GM23338 (cell line): ENCODE measurements around the gene ORC3. TPM values are rescaled to one million over a fixed set of nuclear protein-coding genes. Genes with fewer than 3 reads are reported as not detected.

Experiments
- ATAC-seq: fragments of 200-7000 bp; cut with Tn5 transposase; 3 replicates; pipeline ENCODE4 v1.9.1; 2020
- DNase-seq: peaks from one replicate; pipeline ENCODE4 v3.0.0-alpha.2; 2015; ENCODE audit warnings: low spot score
- H2AFZ ChIP-seq: fragments of 200-600 bp; sonication (generic); 2 replicates; pipeline ENCODE4 v1.8.0; 2016; ENCODE audit warnings: antibody characterized with exemption, mild to moderate bottlenecking, moderate library complexity
- H3F3A ChIP-seq: fragments of 200-600 bp; sonication (generic); replicated peaks from 2 replicates; pipeline ENCODE4 v1.8.0; 2017; ENCODE audit warnings: antibody characterized with exemption, mixed run types, low read depth
- H3K27ac ChIP-seq: fragments of 200-600 bp; sonication (generic); 2 replicates; pipeline ENCODE4 v1.6.1; 2016; ENCODE audit warnings: low read depth
- H3K27me3 ChIP-seq: fragments of 200-600 bp; sonication (generic); 2 replicates; pipeline ENCODE4 v1.8.0; 2016; ENCODE audit warnings: mild to moderate bottlenecking, mixed run types, moderate library complexity; ENCODE audit not compliant: insufficient read depth
- H3K36me3 ChIP-seq: fragments of 200-600 bp; sonication (generic); 2 replicates; pipeline ENCODE4 v1.8.0; 2016; ENCODE audit warnings: mild to moderate bottlenecking; ENCODE audit not compliant: insufficient read depth
- H3K4me1 ChIP-seq: fragments of 200-600 bp; sonication (generic); 2 replicates; pipeline ENCODE4 v1.8.0; 2016; ENCODE audit warnings: mild to moderate bottlenecking, moderate library complexity; ENCODE audit not compliant: insufficient read depth
- H3K4me2 ChIP-seq: fragments of 200-600 bp; sonication (generic); 2 replicates; pipeline ENCODE4 v1.7.1; 2017; ENCODE audit warnings: mixed run types
- H3K4me3 ChIP-seq: fragments of 200-600 bp; sonication (generic); 2 replicates; pipeline ENCODE4 v1.6.1; 2016; ENCODE audit warnings: mixed run types
- H3K79me2 ChIP-seq: fragments of 200-600 bp; sonication (generic); replicated peaks from 2 replicates; pipeline ENCODE4 v1.8.0; 2017; ENCODE audit warnings: mild to moderate bottlenecking; ENCODE audit not compliant: insufficient read depth
- H3K9me2 ChIP-seq: fragments of 200-600 bp; sonication (generic); 2 replicates; pipeline ENCODE4 v1.8.0; 2017; ENCODE audit not compliant: insufficient read depth
- H4K20me1 ChIP-seq: fragments of 200-600 bp; sonication (generic); replicated peaks from 2 replicates; pipeline ENCODE4 v1.8.0; 2017; ENCODE audit warnings: mild to moderate bottlenecking; ENCODE audit not compliant: insufficient read depth
- H3K27ac Mint-ChIP-seq: 2 replicates; pipeline ENCODE4 v1.8.0; 2020; ENCODE audit warnings: inconsistent platforms, mild to moderate bottlenecking, moderate library complexity, mixed read lengths
- H3K27me3 Mint-ChIP-seq: 3 replicates; pipeline ENCODE4 v1.8.0; 2022; ENCODE audit warnings: low read depth, mild to moderate bottlenecking, moderate library complexity, mixed read lengths, inconsistent platforms; ENCODE audit not compliant: insufficient read depth, poor library complexity
- H3K36me3 Mint-ChIP-seq: 3 replicates; pipeline ENCODE4 v1.8.0; 2021; ENCODE audit warnings: low read depth, mild to moderate bottlenecking, inconsistent platforms, moderate library complexity, mixed read lengths
- H3K4me1 Mint-ChIP-seq: 3 replicates; pipeline ENCODE4 v1.8.0; 2020; ENCODE audit warnings: mild to moderate bottlenecking, inconsistent platforms, mixed read lengths
- H3K4me3 Mint-ChIP-seq: 3 replicates; pipeline ENCODE4 v1.8.0; 2021; ENCODE audit warnings: moderate library complexity, mild to moderate bottlenecking, inconsistent platforms, mixed read lengths
- H3K9me3 Mint-ChIP-seq: 3 replicates; pipeline ENCODE4 v1.8.0; 2020; ENCODE audit warnings: moderate library complexity, mild to moderate bottlenecking, inconsistent platforms, mixed read lengths
- ETS1 ChIP-seq: IDR thresholded peaks from 2 replicates; pipeline ENCODE4 v1.6.1; 2016; ENCODE audit warnings: antibody characterized with exemption
- EZH2 ChIP-seq: fragments of 200-600 bp; sonication (generic); IDR thresholded peaks from one replicate; pipeline ENCODE4 v1.8.0; 2017; ENCODE audit warnings: antibody characterized with exemption, mild to moderate bottlenecking, low read depth; ENCODE audit not compliant: unreplicated experiment
- EZH2phosphoT487 ChIP-seq: fragments of 200-600 bp; sonication (generic); IDR thresholded peaks from one replicate; pipeline ENCODE4 v1.8.1; 2018; ENCODE audit warnings: antibody characterized with exemption; ENCODE audit not compliant: unreplicated experiment
- NANOG ChIP-seq: IDR thresholded peaks from 2 replicates; pipeline ENCODE4 v1.6.1; 2016; ENCODE audit warnings: antibody characterized with exemption, borderline replicate concordance
- POLR2AphosphoS5 ChIP-seq: IDR thresholded peaks from 2 replicates; pipeline ENCODE4 v1.6.1; 2016; ENCODE audit warnings: antibody characterized with exemption, low read depth
- STAT1 ChIP-seq: IDR thresholded peaks from one replicate; pipeline ENCODE4 v1.6.1; 2016; ENCODE audit warnings: antibody characterized with exemption; ENCODE audit not compliant: unreplicated experiment
- polyA plus RNA-seq: library from polyadenylated mRNA; unstranded; fragments of >200 nt; fragmentation: Nextera tagmentation; extraction: Ambion mirVana; gene quantifications from 2 replicates; pipeline ENCODE4 v1.2.1, GENCODE V29; 2016
- total RNA-seq: library from RNA; depleted of rRNA; stranded (reverse); fragments of >200 nt; shearing (Covaris generic); gene quantifications from 2 replicates; pipeline ENCODE4 v1.2.3, GENCODE V29; 2014
- TF ChIP-seq, protein P1 (sequence below), 2 experiments: fragments of 200-600 bp in 1 of 2; sonication (generic) in 1 of 2; conservative IDR thresholded peaks; 2 replicates each; pipeline versions ENCODE4 v1.5.1 to v1.6.1; 2016 to 2017; ENCODE audit warnings: antibody characterized with exemption in 2 of 2, low read depth in 2 of 2, mild to moderate bottlenecking in 2 of 2, moderate library complexity in 1 of 2
- TF ChIP-seq, protein P2 (sequence below): IDR thresholded peaks from one replicate; pipeline ENCODE4 v1.6.1; 2018; ENCODE audit warnings: antibody characterized with exemption; ENCODE audit not compliant: unreplicated experiment
- TF ChIP-seq, protein P3 (sequence below): fragments of 250-450 bp; sonication (Bioruptor Pico); IDR thresholded peaks from 2 replicates; pipeline ENCODE4 v1.5.0; 2020; ENCODE audit warnings: mild to moderate bottlenecking, moderate library complexity

The ORC3 gene
- total and polyA plus RNA-seq, 2 experiments from 2014 or later = 53.1 to 78.4 TPM

GRCh38 chr6:87633851-87634250, 43.9 kb downstream of the ORC3 start (continued):
- TF ChIP-seq ETS1 = no peak
- TF ChIP-seq, protein P1, sequence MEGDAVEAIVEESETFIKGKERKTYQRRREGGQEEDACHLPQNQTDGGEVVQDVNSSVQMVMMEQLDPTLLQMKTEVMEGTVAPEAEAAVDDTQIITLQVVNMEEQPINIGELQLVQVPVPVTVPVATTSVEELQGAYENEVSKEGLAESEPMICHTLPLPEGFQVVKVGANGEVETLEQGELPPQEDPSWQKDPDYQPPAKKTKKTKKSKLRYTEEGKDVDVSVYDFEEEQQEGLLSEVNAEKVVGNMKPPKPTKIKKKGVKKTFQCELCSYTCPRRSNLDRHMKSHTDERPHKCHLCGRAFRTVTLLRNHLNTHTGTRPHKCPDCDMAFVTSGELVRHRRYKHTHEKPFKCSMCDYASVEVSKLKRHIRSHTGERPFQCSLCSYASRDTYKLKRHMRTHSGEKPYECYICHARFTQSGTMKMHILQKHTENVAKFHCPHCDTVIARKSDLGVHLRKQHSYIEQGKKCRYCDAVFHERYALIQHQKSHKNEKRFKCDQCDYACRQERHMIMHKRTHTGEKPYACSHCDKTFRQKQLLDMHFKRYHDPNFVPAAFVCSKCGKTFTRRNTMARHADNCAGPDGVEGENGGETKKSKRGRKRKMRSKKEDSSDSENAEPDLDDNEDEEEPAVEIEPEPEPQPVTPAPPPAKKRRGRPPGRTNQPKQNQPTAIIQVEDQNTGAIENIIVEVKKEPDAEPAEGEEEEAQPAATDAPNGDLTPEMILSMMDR (conservative IDR thresholded peaks at IDR 0.05; ENCODE audit: low read depth in 2 of 2) = no peak
- TF ChIP-seq STAT1 = no peak
- TF ChIP-seq, protein P2, sequence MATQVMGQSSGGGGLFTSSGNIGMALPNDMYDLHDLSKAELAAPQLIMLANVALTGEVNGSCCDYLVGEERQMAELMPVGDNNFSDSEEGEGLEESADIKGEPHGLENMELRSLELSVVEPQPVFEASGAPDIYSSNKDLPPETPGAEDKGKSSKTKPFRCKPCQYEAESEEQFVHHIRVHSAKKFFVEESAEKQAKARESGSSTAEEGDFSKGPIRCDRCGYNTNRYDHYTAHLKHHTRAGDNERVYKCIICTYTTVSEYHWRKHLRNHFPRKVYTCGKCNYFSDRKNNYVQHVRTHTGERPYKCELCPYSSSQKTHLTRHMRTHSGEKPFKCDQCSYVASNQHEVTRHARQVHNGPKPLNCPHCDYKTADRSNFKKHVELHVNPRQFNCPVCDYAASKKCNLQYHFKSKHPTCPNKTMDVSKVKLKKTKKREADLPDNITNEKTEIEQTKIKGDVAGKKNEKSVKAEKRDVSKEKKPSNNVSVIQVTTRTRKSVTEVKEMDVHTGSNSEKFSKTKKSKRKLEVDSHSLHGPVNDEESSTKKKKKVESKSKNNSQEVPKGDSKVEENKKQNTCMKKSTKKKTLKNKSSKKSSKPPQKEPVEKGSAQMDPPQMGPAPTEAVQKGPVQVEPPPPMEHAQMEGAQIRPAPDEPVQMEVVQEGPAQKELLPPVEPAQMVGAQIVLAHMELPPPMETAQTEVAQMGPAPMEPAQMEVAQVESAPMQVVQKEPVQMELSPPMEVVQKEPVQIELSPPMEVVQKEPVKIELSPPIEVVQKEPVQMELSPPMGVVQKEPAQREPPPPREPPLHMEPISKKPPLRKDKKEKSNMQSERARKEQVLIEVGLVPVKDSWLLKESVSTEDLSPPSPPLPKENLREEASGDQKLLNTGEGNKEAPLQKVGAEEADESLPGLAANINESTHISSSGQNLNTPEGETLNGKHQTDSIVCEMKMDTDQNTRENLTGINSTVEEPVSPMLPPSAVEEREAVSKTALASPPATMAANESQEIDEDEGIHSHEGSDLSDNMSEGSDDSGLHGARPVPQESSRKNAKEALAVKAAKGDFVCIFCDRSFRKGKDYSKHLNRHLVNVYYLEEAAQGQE = no peak
- TF ChIP-seq EZH2 = no peak
- no peak for TF ChIP-seq EZH2phosphoT487

DNA sequence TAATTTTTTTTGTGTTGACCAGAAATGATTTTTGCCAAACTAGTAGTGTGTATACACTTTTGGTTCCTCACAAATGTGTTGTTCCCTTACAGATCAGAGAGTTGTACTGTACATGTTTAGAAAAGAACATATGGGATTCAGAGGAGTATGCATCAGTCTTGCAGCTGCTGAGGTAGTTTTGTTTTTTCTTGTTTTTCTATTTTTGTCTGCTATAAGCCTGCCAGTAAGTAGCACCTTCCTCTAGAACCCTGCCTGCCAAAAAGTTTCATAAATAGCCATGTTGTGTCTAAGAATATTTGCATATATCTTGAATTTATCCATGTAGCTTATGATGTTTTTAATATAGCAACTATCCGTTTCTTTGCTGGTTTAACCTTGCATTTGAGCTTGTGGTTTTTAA, 46.4 kb downstream of the ORC3 start:
- peaks cover 11% of the 10 kb centered on the region for H3K36me3 ChIP-seq

More for the DNA sequence above, 46.4 kb downstream of the ORC3 start:
- H3K9me2 ChIP-seq = no peaks in the 10 kb centered on the region
- TF ChIP-seq NANOG (no peak), POLR2AphosphoS5 (no peak), EZH2phosphoT487 (no peak)
- TF ChIP-seq, protein P3, sequence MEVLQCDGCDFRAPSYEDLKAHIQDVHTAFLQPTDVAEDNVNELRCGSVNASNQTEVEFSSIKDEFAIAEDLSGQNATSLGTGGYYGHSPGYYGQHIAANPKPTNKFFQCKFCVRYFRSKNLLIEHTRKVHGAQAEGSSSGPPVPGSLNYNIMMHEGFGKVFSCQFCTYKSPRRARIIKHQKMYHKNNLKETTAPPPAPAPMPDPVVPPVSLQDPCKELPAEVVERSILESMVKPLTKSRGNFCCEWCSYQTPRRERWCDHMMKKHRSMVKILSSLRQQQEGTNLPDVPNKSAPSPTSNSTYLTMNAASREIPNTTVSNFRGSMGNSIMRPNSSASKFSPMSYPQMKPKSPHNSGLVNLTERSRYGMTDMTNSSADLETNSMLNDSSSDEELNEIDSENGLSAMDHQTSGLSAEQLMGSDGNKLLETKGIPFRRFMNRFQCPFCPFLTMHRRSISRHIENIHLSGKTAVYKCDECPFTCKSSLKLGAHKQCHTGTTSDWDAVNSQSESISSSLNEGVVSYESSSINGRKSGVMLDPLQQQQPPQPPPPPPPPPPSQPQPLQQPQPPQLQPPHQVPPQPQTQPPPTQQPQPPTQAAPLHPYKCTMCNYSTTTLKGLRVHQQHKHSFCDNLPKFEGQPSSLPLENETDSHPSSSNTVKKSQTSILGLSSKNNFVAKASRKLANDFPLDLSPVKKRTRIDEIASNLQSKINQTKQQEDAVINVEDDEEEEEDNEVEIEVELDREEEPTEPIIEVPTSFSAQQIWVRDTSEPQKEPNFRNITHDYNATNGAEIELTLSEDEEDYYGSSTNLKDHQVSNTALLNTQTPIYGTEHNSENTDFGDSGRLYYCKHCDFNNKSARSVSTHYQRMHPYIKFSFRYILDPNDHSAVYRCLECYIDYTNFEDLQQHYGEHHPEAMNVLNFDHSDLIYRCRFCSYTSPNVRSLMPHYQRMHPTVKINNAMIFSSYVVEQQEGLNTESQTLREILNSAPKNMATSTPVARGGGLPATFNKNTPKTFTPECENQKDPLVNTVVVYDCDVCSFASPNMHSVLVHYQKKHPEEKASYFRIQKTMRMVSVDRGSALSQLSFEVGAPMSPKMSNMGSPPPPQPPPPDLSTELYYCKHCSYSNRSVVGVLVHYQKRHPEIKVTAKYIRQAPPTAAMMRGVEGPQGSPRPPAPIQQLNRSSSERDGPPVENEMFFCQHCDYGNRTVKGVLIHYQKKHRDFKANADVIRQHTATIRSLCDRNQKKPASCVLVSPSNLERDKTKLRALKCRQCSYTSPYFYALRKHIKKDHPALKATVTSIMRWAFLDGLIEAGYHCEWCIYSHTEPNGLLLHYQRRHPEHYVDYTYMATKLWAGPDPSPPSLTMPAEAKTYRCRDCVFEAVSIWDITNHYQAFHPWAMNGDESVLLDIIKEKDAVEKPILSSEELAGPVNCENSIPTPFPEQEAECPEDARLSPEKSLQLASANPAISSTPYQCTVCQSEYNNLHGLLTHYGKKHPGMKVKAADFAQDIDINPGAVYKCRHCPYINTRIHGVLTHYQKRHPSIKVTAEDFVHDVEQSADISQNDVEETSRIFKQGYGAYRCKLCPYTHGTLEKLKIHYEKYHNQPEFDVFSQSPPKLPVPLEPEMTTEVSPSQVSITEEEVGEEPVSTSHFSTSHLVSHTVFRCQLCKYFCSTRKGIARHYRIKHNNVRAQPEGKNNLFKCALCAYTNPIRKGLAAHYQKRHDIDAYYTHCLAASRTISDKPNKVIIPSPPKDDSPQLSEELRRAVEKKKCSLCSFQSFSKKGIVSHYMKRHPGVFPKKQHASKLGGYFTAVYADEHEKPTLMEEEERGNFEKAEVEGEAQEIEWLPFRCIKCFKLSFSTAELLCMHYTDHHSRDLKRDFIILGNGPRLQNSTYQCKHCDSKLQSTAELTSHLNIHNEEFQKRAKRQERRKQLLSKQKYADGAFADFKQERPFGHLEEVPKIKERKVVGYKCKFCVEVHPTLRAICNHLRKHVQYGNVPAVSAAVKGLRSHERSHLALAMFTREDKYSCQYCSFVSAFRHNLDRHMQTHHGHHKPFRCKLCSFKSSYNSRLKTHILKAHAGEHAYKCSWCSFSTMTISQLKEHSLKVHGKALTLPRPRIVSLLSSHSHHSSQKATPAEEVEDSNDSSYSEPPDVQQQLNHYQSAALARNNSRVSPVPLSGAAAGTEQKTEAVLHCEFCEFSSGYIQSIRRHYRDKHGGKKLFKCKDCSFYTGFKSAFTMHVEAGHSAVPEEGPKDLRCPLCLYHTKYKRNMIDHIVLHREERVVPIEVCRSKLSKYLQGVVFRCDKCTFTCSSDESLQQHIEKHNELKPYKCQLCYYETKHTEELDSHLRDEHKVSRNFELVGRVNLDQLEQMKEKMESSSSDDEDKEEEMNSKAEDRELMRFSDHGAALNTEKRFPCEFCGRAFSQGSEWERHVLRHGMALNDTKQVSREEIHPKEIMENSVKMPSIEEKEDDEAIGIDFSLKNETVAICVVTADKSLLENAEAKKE = no peak
- Mint-ChIP-seq H3K27me3 (peaks cover 4% of the 10 kb centered on the region), H3K4me3 (no peak overlapping the region), H3K36me3 (peaks cover 39% of the 10 kb centered on the region), H3K4me1 (peaks cover 6% of the 10 kb centered on the region; the same call in 1 of the 3 replicates), H3K27ac (no peak overlapping the region), H3K9me3 (no peaks in the 10 kb centered on the region)
- no peak overlapping the region for H3K27ac ChIP-seq
- no peaks in the 10 kb centered on the region for H3K27me3 ChIP-seq
- no peak for DNase-seq
- H3K4me3 ChIP-seq = no peak overlapping the region
- H4K20me1 ChIP-seq = no peaks in the 10 kb centered on the region
- H2AFZ ChIP-seq = no peak overlapping the region
- peaks cover 7% of the 10 kb centered on the region for H3K4me1 ChIP-seq
- ATAC-seq = no peak
- H3K79me2 ChIP-seq = no peaks in the 10 kb centered on the region
- H3F3A ChIP-seq = no peaks in the 10 kb centered on the region
- no peak overlapping the region for H3K4me2 ChIP-seq
